SK-N-SH treated with all-trans-retinoic acid at 6 μM for 48 hours (cell line): ENCODE results near the gene AMN.

Experiments used
- ATAC-seq: fragments of 200-7000 bp; cut with Tn5 transposase; 3 replicates; pipeline ENCODE4 v1.9.1; 2020; ENCODE audit warnings: mild to moderate bottlenecking, moderate library complexity
- ARNTL ChIP-seq: fragments of 450-650 bp; formaldehyde crosslinking; IDR thresholded peaks from 2 replicates; pipeline ENCODE4 v1.5.0; 2020; ENCODE audit warnings: low read depth, mild to moderate bottlenecking, moderate library complexity, borderline replicate concordance
- BACH2 ChIP-seq: fragments of 250-450 bp; sonication (Bioruptor Pico); IDR thresholded peaks from 2 replicates; pipeline ENCODE4 v1.9.0; 2021; ENCODE audit warnings: mild to moderate bottlenecking, borderline replicate concordance
- CREB5 ChIP-seq: fragments of 250-450 bp; sonication (Bioruptor Pico); IDR thresholded peaks from 2 replicates; pipeline ENCODE4 v1.5.1; 2020; ENCODE audit warnings: low read depth, mild to moderate bottlenecking, moderate library complexity
- CSDC2 ChIP-seq: fragments of 250-450 bp; sonication (Bioruptor Pico); IDR thresholded peaks from 2 replicates; pipeline ENCODE4 v1.5.0; 2020; ENCODE audit warnings: mild to moderate bottlenecking, moderate library complexity
- CSRNP3 ChIP-seq: fragments of 250-450 bp; sonication (Bioruptor Pico); IDR thresholded peaks from 2 replicates; pipeline ENCODE4 v1.5.1; 2021; ENCODE audit warnings: mild to moderate bottlenecking, moderate library complexity
- ESRRG ChIP-seq: fragments of 250-450 bp; sonication (Bioruptor Pico); IDR thresholded peaks from 2 replicates; pipeline ENCODE4 v1.6.1; 2021; ENCODE audit warnings: mild to moderate bottlenecking
- ISL1 ChIP-seq: fragments of 250-450 bp; sonication (Bioruptor Pico); IDR thresholded peaks from 2 replicates; pipeline ENCODE4 v2.1.2; 2022; ENCODE audit warnings: mild to moderate bottlenecking, moderate library complexity
- OSR1 ChIP-seq: fragments of 250-450 bp; sonication (Bioruptor Pico); IDR thresholded peaks from 2 replicates; pipeline ENCODE4 v1.8.0; 2022; ENCODE audit warnings: moderate library complexity, mild to moderate bottlenecking, inconsistent platforms
- PATZ1 ChIP-seq: fragments of 250-450 bp; sonication (Bioruptor Pico); IDR thresholded peaks from 2 replicates; pipeline ENCODE4 v1.8.0; 2020; ENCODE audit warnings: mild to moderate bottlenecking, moderate library complexity, borderline replicate concordance
- POU6F1 ChIP-seq: fragments of 250-450 bp; sonication (Bioruptor Pico); IDR thresholded peaks from 2 replicates; pipeline ENCODE4 v1.8.0; 2021; ENCODE audit warnings: low read depth, mild to moderate bottlenecking, moderate library complexity, borderline replicate concordance
- PPARA ChIP-seq: fragments of 250-450 bp; sonication (Bioruptor Pico); IDR thresholded peaks from 2 replicates; pipeline ENCODE4 v1.5.0; 2020; ENCODE audit warnings: mild to moderate bottlenecking, borderline replicate concordance
- RARB ChIP-seq: fragments of 250-450 bp; sonication (Bioruptor Pico); IDR thresholded peaks from 2 replicates; pipeline ENCODE4 v1.8.0; 2021; ENCODE audit warnings: mild to moderate bottlenecking, moderate library complexity
- SNAI2 ChIP-seq: fragments of 250-450 bp; sonication (Bioruptor Pico); IDR thresholded peaks from 2 replicates; pipeline ENCODE4 v1.5.0; 2020; ENCODE audit warnings: mild to moderate bottlenecking, moderate library complexity
- TCF4 ChIP-seq: fragments of 250-450 bp; sonication (Bioruptor Pico); IDR thresholded peaks from 2 replicates; pipeline ENCODE4 v1.8.0; 2021; ENCODE audit warnings: mild to moderate bottlenecking, moderate library complexity, borderline replicate concordance
- TOX ChIP-seq: fragments of 250-450 bp; sonication (Bioruptor Pico); IDR thresholded peaks from 2 replicates; pipeline ENCODE4 v1.8.0; 2021; ENCODE audit warnings: mild to moderate bottlenecking, moderate library complexity, borderline replicate concordance
- TSHZ2 ChIP-seq: fragments of 250-450 bp; sonication (Bioruptor Pico); IDR thresholded peaks from 2 replicates; pipeline ENCODE4 v1.5.0; 2020; ENCODE audit warnings: mild to moderate bottlenecking, moderate library complexity
- ZFP3 ChIP-seq: fragments of 250-450 bp; sonication (Bioruptor Pico); IDR thresholded peaks from 2 replicates; pipeline ENCODE4 v1.5.0; 2020; ENCODE audit warnings: mild to moderate bottlenecking, moderate library complexity
- ZFP30 ChIP-seq: fragments of 450-650 bp; formaldehyde crosslinking; IDR thresholded peaks from 2 replicates; pipeline ENCODE4 v1.5.0; 2022; ENCODE audit warnings: mild to moderate bottlenecking, moderate library complexity
- ZNF565 ChIP-seq: fragments of 450-650 bp; formaldehyde crosslinking; conservative IDR thresholded peaks from 2 replicates; pipeline ENCODE4 v1.5.0; 2020; ENCODE audit warnings: low read depth, mild to moderate bottlenecking, moderate library complexity
- ZNF8 ChIP-seq: fragments of 450-650 bp; formaldehyde crosslinking; IDR thresholded peaks from 2 replicates; pipeline ENCODE4 v1.5.0; 2020; ENCODE audit warnings: mild to moderate bottlenecking, moderate library complexity

The AMN gene

GRCh38 chr14:102917056-102917385 is 5.4 kb upstream of the AMN start (continued):
- no peak for TF ChIP-seq POU6F1 (CRISPR knock-in tag)
- TF ChIP-seq ISL1 (CRISPR knock-in tag): no peak

GRCh38 chr14:102917469-102918211 is 4.8 kb upstream of the AMN start:
- TF ChIP-seq CREB5 (CRISPR knock-in tag) (no peak), BACH2 (CRISPR knock-in tag) (no peak), SNAI2 (CRISPR knock-in tag) (no peak), ESRRG (no peak), ZFP30 (CRISPR knock-in tag) (no peak), RARB (CRISPR knock-in tag) (no peak), TSHZ2 (CRISPR knock-in tag) (no peak), OSR1 (CRISPR knock-in tag) (no peak), ISL1 (CRISPR knock-in tag) (no peak), ZNF8 (CRISPR knock-in tag) (no peak), PPARA (no peak), CSRNP3 (CRISPR knock-in tag) (no peak), CSDC2 (CRISPR knock-in tag) (no peak), ARNTL (no peak), TCF4 (CRISPR knock-in tag) (no peak), TOX (CRISPR knock-in tag) (no peak), POU6F1 (CRISPR knock-in tag) (no peak)
- ATAC-seq: peak; percentile 59

GRCh38 chr14:102918438-102918837 is 4.0 kb upstream of the AMN start:
- ATAC-seq: no peak
- TF ChIP-seq ZNF8 (CRISPR knock-in tag) (no peak), ZFP3 (CRISPR knock-in tag) (no peak), POU6F1 (CRISPR knock-in tag) (no peak), PATZ1 (CRISPR knock-in tag) (no peak), CREB5 (CRISPR knock-in tag) (no peak), ZNF565 (no peak), ESRRG (no peak), TSHZ2 (CRISPR knock-in tag) (no peak), CSDC2 (CRISPR knock-in tag) (no peak), BACH2 (CRISPR knock-in tag) (no peak)
